Measurements from ENCODE around the gene BAZ2B.

The BAZ2B gene

GRCh38 chr2:159573294-159573693 is 43.1 kb downstream of the BAZ2B start:
- FAIRE-seq = no peak

- no peak for FAIRE-seq
Observed at GRCh38 chr2:159572459-159572858, 43.9 kb downstream of the BAZ2B start.

GRCh38 chr2:159571540-159572260 is 44.6 kb downstream of the BAZ2B start:
- no peak for FAIRE-seq

- no peak for FAIRE-seq
Observed at GRCh38 chr2:159564081-159564480, 52.3 kb downstream of the BAZ2B start.

- FAIRE-seq = no peak
Observed at GRCh38 chr2:159562248-159562647, 54.1 kb downstream of the BAZ2B start.

GRCh38 chr2:159561786-159562185 is 54.6 kb downstream of the BAZ2B start:
- no peak for FAIRE-seq

- no peak for FAIRE-seq
Observed at GRCh38 chr2:159561242-159561641, 55.1 kb downstream of the BAZ2B start.

GRCh38 chr2:159559034-159559433 is 57.3 kb downstream of the BAZ2B start:
- FAIRE-seq = no peak

- no peak for FAIRE-seq
Observed at GRCh38 chr2:159558479-159558878, 57.9 kb downstream of the BAZ2B start.

- no peak for FAIRE-seq
Observed at GRCh38 chr2:159557437-159558034, 58.8 kb downstream of the BAZ2B start.

GRCh38 chr2:159555651-159556392 is 60.5 kb downstream of the BAZ2B start:
- FAIRE-seq = no peak

- FAIRE-seq = no peak
Observed at GRCh38 chr2:159553727-159554126, 62.6 kb downstream of the BAZ2B start.

GRCh38 chr2:159551806-159552205 is 64.5 kb downstream of the BAZ2B start:
- no peak for FAIRE-seq

GRCh38 chr2:159550231-159550630 is 66.1 kb downstream of the BAZ2B start:
- no peak for FAIRE-seq

GRCh38 chr2:159549234-159549633 is 67.1 kb downstream of the BAZ2B start:
- no peak for FAIRE-seq

- FAIRE-seq = no peak
Observed at GRCh38 chr2:159546716-159547430, 69.5 kb downstream of the BAZ2B start.

GRCh38 chr2:159546039-159546438 is 70.3 kb downstream of the BAZ2B start:
- FAIRE-seq = no peak

GRCh38 chr2:159545085-159545484 is 71.3 kb downstream of the BAZ2B start:
- FAIRE-seq = no peak

- no peak for FAIRE-seq
Observed at GRCh38 chr2:159542101-159542500, 74.2 kb downstream of the BAZ2B start.

- no peak for FAIRE-seq
Observed at GRCh38 chr2:159539701-159540100, 76.6 kb downstream of the BAZ2B start.

- FAIRE-seq = no peak
Observed at GRCh38 chr2:159538801-159539200, 77.5 kb downstream of the BAZ2B start.

- peak; percentile 7 for FAIRE-seq
Observed at GRCh38 chr2:159535261-159535660, 81.1 kb downstream of the BAZ2B start.

- no peak for FAIRE-seq
Observed at GRCh38 chr2:159531475-159531874, 84.9 kb downstream of the BAZ2B start.

Measured in TTC549 (cell line).